ENCODE data around the gene ANP32E. TPM values are rescaled to one million over a fixed set of nuclear protein-coding genes. Genes with fewer than 3 reads are reported as not detected.
"Not testable (repeated sequence)": the region's sequence is repeated elsewhere in the genome, so short reads cannot be mapped to it uniquely, and the experiment has no call there.

The ANP32E gene
- total RNA-seq, 1 donor from 2014 or later, result 35.6 TPM

- peaks cover 30% of the 10 kb centered on the region for H3K36me3 Mint-ChIP-seq (ENCODE audit: low read depth, unreplicated experiment)
- peaks cover 2% of the 10 kb centered on the region for H3K4me1 Mint-ChIP-seq (ENCODE audit: unreplicated experiment)
- H3K27ac Mint-ChIP-seq (ENCODE audit: unreplicated experiment), result no peak overlapping the region
- no peak for DNase-seq (ENCODE audit: low spot score)
- H3K4me3 Mint-ChIP-seq (ENCODE audit: unreplicated experiment), result peak overlapping the region; percentile 26
- no peaks in the 10 kb centered on the region for H3K9me3 Mint-ChIP-seq (ENCODE audit: unreplicated experiment)
- no peak for TF ChIP-seq CTCF (IDR thresholded peaks at IDR 0.05; ENCODE audit: unreplicated experiment)
- H3K27me3 Mint-ChIP-seq (ENCODE audit: unreplicated experiment), result peaks cover 2% of the 10 kb centered on the region
These were observed 9.4 kb downstream of the ANP32E start for GRCh38 chr1:150226486-150226885.

- no peak for DNase-seq (ENCODE audit: low spot score)
- no peak for TF ChIP-seq CTCF (IDR thresholded peaks at IDR 0.05; ENCODE audit: unreplicated experiment)
- peak overlapping the region; percentile 69 for H3K4me3 Mint-ChIP-seq (ENCODE audit: unreplicated experiment)
- peaks cover 2% of the 10 kb centered on the region for H3K4me1 Mint-ChIP-seq (ENCODE audit: unreplicated experiment)
- no peak overlapping the region for H3K27ac Mint-ChIP-seq (ENCODE audit: unreplicated experiment)
- peaks cover 30% of the 10 kb centered on the region for H3K36me3 Mint-ChIP-seq (ENCODE audit: low read depth, unreplicated experiment)
- H3K9me3 Mint-ChIP-seq (ENCODE audit: unreplicated experiment), result no peaks in the 10 kb centered on the region
- H3K27me3 Mint-ChIP-seq (ENCODE audit: unreplicated experiment), result no peaks in the 10 kb centered on the region
These were observed 10.4 kb downstream of the ANP32E start for GRCh38 chr1:150225546-150225945.

GRCh38 chr1:150224983-150225382, 10.9 kb downstream of the ANP32E start:
- peaks cover 2% of the 10 kb centered on the region for H3K4me1 Mint-ChIP-seq (ENCODE audit: unreplicated experiment)
- no peak for DNase-seq (ENCODE audit: low spot score)
- H3K27me3 Mint-ChIP-seq (ENCODE audit: unreplicated experiment), result no peaks in the 10 kb centered on the region
- TF ChIP-seq CTCF (IDR thresholded peaks at IDR 0.05; ENCODE audit: unreplicated experiment), result no peak
- H3K9me3 Mint-ChIP-seq (ENCODE audit: unreplicated experiment), result no peaks in the 10 kb centered on the region
- peaks cover 30% of the 10 kb centered on the region for H3K36me3 Mint-ChIP-seq (ENCODE audit: low read depth, unreplicated experiment)
- no peak overlapping the region for H3K27ac Mint-ChIP-seq (ENCODE audit: unreplicated experiment)
- H3K4me3 Mint-ChIP-seq (ENCODE audit: unreplicated experiment), result peak overlapping the region; percentile 47

- Mint-ChIP-seq H3K4me1 (ENCODE audit: unreplicated experiment) (peaks cover under 1% of the 10 kb centered on the region), H3K27ac (ENCODE audit: unreplicated experiment) (no peak overlapping the region), H3K4me3 (ENCODE audit: unreplicated experiment) (no peak overlapping the region), H3K27me3 (ENCODE audit: unreplicated experiment) (no peaks in the 10 kb centered on the region), H3K9me3 (ENCODE audit: unreplicated experiment) (no peaks in the 10 kb centered on the region), H3K36me3 (ENCODE audit: low read depth, unreplicated experiment) (peaks cover 23% of the 10 kb centered on the region)
- TF ChIP-seq CTCF (IDR thresholded peaks at IDR 0.05; ENCODE audit: unreplicated experiment), result peak; percentile 27
- DNase-seq (ENCODE audit: low spot score), result no peak
These were observed 14.4 kb downstream of the ANP32E start for GRCh38 chr1:150221552-150221951.

GRCh38 chr1:150215855-150216254, 20.1 kb downstream of the ANP32E start:
- not testable (repeated sequence) for H3K27me3 Mint-ChIP-seq (ENCODE audit: unreplicated experiment); DNase-seq (ENCODE audit: low spot score); H3K4me3 Mint-ChIP-seq (ENCODE audit: unreplicated experiment); H3K4me1 Mint-ChIP-seq (ENCODE audit: unreplicated experiment); H3K9me3 Mint-ChIP-seq (ENCODE audit: unreplicated experiment); H3K27ac Mint-ChIP-seq (ENCODE audit: unreplicated experiment); H3K36me3 Mint-ChIP-seq (ENCODE audit: low read depth, unreplicated experiment)

- not testable (repeated sequence) for H3K36me3 Mint-ChIP-seq (ENCODE audit: low read depth, unreplicated experiment); DNase-seq (ENCODE audit: low spot score); H3K27me3 Mint-ChIP-seq (ENCODE audit: unreplicated experiment); H3K9me3 Mint-ChIP-seq (ENCODE audit: unreplicated experiment); H3K4me1 Mint-ChIP-seq (ENCODE audit: unreplicated experiment)
- Mint-ChIP-seq H3K27ac (ENCODE audit: unreplicated experiment) (peak overlapping the region; percentile 61), H3K4me3 (ENCODE audit: unreplicated experiment) (peak overlapping the region; percentile 87)
These were observed 21.7 kb downstream of the ANP32E start for GRCh38 chr1:150214099-150214756.

Data from endothelial cell (in vitro differentiated cells).